ENCODE data around the gene ZNF516. TPM values are rescaled to one million over a fixed set of nuclear protein-coding genes. Genes with fewer than 3 reads are reported as not detected.

Gene ZNF516
- polyA plus RNA-seq, 3 donors: 5.0 to 41.9 (median 8.6) TPM

DNA sequence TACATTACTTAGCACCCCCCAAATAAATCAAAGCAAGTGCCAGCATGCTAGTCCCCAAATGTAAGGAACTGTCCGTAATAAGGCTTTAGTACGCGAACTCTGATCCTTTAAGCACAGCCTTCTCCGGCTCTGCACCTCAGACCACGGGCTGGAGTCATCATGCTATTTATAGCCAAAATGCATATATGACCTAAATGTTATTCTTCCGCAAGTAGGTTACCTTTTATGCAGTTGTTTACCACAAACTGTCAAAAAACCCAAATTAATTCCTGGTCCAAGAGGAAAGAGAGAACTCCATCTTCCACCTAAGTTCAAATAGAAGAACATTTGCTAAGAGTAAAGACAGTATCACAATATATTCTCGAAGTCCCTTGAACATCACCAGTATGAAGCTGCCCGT, 42.7 kb downstream of the ZNF516 start:
- DNase-seq: peak in 1 of 3 donors; percentile 17
- WGBS (ENCODE audit: insufficient coverage): 11% methylated on average over 5 of the region's 8 CpGs
- Histone ChIP-seq H3K79me2 (ENCODE audit: insufficient read depth, low read length) (peaks cover 100% of the 10 kb centered on the region), H2AFZ (ENCODE audit: insufficient read depth, low read depth, low read length, poor library complexity, severe bottlenecking) (no peak overlapping the region), H3K9ac (ENCODE audit: insufficient read depth, low read length, poor library complexity, severe bottlenecking) (no peak overlapping the region), H3K9me3 (replicated peaks in 1 of 2; ENCODE audit: control insufficient read depth in 1 of 2, insufficient read depth in 1 of 2, low read length in 2 of 2) (no peaks in the 10 kb centered on the region), H3K27me3 (ENCODE audit: control insufficient read depth in 2 of 2, insufficient read depth in 2 of 2, low read length in 2 of 2) (no peaks in the 10 kb centered on the region), H3K4me2 (replicated peaks; ENCODE audit: extremely low read depth, low read length, poor library complexity, severe bottlenecking) (peak overlapping the region; percentile 96), H3K4me3 (replicated peaks in 1 of 3; ENCODE audit: low read depth in 2 of 3, low read length in 3 of 3) (peak overlapping the region in 1 of 3 experiments; percentile 78), H4K20me1 (ENCODE audit: insufficient read depth, low read length) (peaks cover 97% of the 10 kb centered on the region), H3K4me1 (ENCODE audit: control insufficient read depth in 1 of 2, insufficient read depth in 2 of 2, low read length in 2 of 2) (peaks cover 73 to 90% of the 10 kb centered on the region in 2 donors), H3K27ac (ENCODE audit: low read depth in 1 of 2, low read length in 2 of 2) (peak overlapping the region; percentile 83 to 84), H3K36me3 (replicated peaks in 1 of 2; ENCODE audit: control insufficient read depth in 1 of 2, insufficient read depth in 2 of 2, low read length in 2 of 2) (peaks cover 3 to 23% of the 10 kb centered on the region in 2 donors)
- TF ChIP-seq, protein P1, sequence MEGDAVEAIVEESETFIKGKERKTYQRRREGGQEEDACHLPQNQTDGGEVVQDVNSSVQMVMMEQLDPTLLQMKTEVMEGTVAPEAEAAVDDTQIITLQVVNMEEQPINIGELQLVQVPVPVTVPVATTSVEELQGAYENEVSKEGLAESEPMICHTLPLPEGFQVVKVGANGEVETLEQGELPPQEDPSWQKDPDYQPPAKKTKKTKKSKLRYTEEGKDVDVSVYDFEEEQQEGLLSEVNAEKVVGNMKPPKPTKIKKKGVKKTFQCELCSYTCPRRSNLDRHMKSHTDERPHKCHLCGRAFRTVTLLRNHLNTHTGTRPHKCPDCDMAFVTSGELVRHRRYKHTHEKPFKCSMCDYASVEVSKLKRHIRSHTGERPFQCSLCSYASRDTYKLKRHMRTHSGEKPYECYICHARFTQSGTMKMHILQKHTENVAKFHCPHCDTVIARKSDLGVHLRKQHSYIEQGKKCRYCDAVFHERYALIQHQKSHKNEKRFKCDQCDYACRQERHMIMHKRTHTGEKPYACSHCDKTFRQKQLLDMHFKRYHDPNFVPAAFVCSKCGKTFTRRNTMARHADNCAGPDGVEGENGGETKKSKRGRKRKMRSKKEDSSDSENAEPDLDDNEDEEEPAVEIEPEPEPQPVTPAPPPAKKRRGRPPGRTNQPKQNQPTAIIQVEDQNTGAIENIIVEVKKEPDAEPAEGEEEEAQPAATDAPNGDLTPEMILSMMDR (IDR thresholded peaks at IDR 0.05): no peak
- intact Hi-C loops (cut with micrococcal nuclease): loop anchor here in 1 of 2 donors (5.0 kb wide), 1 partner anchor 35 kb away; no protein-coding TSS in a partner anchor
- Mint-ChIP-seq H3K4me1 (peaks cover 90% of the 10 kb centered on the region), H3K9me3 (peaks cover 0 to 4% (median 1%) of the 10 kb centered on the region in 7 donors), H3K27ac (peak overlapping the region in 6 of 7 donors; percentile 62 to 95 (median 89)), H3K4me3 (peak overlapping the region; percentile 55 to 84), H3K36me3 (peaks cover 11 to 23% of the 10 kb centered on the region in 2 donors), H3K27me3 (ENCODE audit: low read depth in 3 of 3) (no peaks in the 10 kb centered on the region)

DNA sequence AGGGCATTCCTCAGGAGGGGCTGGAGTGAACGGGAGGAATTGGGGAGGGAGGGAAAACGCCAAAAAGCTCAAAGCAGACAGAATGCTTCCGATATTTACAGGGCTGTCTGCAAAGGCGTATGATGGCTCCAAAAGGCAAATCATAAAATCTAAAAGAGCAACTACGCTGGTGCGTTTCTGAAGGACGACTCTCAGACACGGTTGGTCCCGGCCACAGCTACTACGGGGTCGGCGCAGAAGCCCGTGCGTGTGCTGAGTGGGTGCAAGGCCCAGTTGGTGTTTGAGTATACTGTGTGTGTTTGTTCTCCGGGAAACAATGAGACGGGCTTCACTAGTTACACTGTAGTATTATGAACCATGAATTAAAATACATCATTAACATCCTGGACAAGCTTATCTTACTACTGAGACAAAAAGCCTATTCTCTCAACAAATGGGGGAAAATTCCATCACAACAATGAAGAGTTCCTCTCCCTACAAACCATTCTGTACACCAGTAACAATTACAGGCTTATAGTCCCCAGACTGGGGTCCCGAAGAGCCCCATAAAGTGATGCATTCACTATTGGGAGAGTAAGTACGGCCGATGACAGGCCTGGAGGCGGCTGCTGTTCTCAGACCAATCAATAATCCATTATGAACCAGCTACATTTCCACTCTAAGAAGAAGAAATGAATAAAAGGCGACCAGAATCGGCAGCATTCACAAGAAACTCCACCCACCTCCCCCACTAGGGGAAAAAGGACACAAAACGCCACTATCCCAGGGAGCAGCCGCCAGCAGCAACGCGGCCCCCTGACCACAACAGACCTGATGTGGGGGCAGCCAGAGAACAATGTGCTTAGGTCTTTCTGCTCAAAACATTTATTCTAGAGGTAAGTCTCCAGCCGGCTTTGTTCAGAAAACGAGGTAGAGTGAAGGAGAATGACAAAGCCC, 43.4 kb downstream of the ZNF516 start:
- 0% methylated on average over 6 of the region's 28 CpGs for WGBS (ENCODE audit: insufficient coverage)
- Histone ChIP-seq H4K20me1 (ENCODE audit: insufficient read depth, low read length) (peaks cover 97% of the 10 kb centered on the region), H3K4me2 (replicated peaks; ENCODE audit: extremely low read depth, low read length, poor library complexity, severe bottlenecking) (peak overlapping the region; percentile 96), H3K4me3 (replicated peaks in 1 of 3; ENCODE audit: low read depth in 2 of 3, low read length in 3 of 3) (peak overlapping the region; percentile 49 to 78 (median 56)), H3K79me2 (ENCODE audit: insufficient read depth, low read length) (peaks cover 100% of the 10 kb centered on the region), H3K9me3 (replicated peaks in 1 of 2; ENCODE audit: control insufficient read depth in 1 of 2, insufficient read depth in 1 of 2, low read length in 2 of 2) (no peaks in the 10 kb centered on the region), H3K36me3 (replicated peaks in 1 of 2; ENCODE audit: control insufficient read depth in 1 of 2, insufficient read depth in 2 of 2, low read length in 2 of 2) (peaks cover under 1 to 16% of the 10 kb centered on the region in 2 donors), H3K9ac (ENCODE audit: insufficient read depth, low read length, poor library complexity, severe bottlenecking) (peak overlapping the region; percentile 61), H3K27ac (ENCODE audit: low read depth in 1 of 2, low read length in 2 of 2) (peak overlapping the region; percentile 83 to 84), H3K4me1 (ENCODE audit: control insufficient read depth in 1 of 2, insufficient read depth in 2 of 2, low read length in 2 of 2) (peaks cover 79 to 95% of the 10 kb centered on the region in 2 donors), H3K27me3 (ENCODE audit: control insufficient read depth in 2 of 2, insufficient read depth in 2 of 2, low read length in 2 of 2) (no peaks in the 10 kb centered on the region), H2AFZ (ENCODE audit: insufficient read depth, low read depth, low read length, poor library complexity, severe bottlenecking) (peak overlapping the region; percentile 43)
- peak overlapping the region; percentile 84 to 93 for H3K4me3 Mint-ChIP-seq
- no peak for DNase-seq
- H3K9me3 Mint-ChIP-seq: peaks cover 0 to 4% (median 1%) of the 10 kb centered on the region in 7 donors
- H3K4me1 Mint-ChIP-seq: peaks cover 93% of the 10 kb centered on the region
- TF ChIP-seq, protein P1 (IDR thresholded peaks at IDR 0.05): no peak
- peaks cover 16 to 23% of the 10 kb centered on the region in 2 donors for H3K36me3 Mint-ChIP-seq
- no peaks in the 10 kb centered on the region for H3K27me3 Mint-ChIP-seq (ENCODE audit: low read depth in 3 of 3)
- intact Hi-C loops (cut with micrococcal nuclease): loop anchor here in 1 of 2 donors (5.0 kb wide), 1 partner anchor 36 kb away; no protein-coding TSS in a partner anchor
- peak overlapping the region; percentile 83 to 95 (median 93) for H3K27ac Mint-ChIP-seq
